Inflammatory macrophage treated with lipopolysaccharide for 4 hours (primary cell): ENCODE results near the gene DRGX.

Source experiments
- DNase-seq: peaks from one replicate; pipeline ENCODE4 v3.0.0-alpha.2; 2020

DRGX gene

DNA sequence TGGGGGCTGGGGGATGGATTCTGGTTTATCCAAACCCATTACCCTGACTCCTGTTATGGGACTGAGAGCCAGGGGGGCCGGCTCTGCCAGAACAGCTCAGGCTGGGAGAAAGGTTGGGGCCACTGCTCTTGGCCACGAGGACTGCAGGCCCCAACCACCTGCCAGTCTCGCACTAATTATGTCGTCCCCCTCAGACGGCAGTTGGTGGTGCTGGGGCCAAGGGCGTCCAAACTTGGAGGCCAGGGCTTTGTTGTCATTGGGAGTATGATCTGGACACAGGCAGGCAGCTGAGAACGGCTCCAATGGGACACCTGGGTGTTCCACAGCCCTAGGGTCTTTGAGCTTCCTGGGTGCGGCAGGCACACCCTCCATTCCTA is 34.7 kb downstream of the DRGX start:
- no peak for DNase-seq

DNA sequence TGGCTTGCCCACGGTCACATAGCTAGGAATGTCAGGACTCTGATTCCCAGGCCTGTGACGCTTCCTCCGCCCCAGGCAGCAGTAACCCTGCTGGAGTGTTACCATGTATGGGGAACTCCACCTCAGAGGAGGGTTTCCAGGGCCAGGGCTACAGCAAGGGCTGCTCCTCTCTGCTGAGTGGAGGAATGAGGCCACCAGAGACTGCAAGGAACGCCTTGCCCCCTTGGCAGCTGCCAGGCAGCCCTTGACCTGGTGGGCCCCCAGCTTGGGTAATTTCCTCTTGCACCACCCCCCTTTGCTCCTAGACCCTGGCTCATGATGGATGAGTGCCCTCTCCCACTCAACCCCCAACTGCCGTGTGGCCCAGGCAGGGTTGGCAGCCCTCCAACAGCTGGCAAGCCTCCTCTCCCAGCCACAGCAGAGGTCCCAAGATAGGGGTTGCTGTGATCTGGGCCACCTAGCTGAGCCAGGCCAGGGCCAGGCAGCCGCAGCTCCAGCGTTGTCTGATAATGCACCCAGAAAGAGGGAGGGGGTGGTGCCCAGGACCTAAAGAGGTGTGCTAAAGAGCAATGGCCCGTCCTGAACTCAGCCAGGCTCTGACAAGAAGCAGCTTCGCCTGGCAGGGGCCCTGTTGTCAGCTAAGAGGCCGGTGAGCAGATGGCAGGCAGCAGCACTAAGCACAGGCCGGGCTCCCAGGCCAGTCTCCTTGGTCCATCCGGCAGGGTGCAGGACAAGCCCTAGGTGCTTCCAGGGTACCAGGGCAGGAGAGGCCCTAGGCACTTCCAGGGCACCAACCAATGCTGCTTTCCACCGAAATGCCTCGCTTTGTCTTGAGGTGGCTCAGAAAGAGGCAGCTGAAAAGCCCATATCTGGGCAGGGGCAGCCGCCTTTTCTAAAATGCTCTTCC is 35.4 kb downstream of the DRGX start:
- DNase-seq = peak; percentile 72

GRCh38 chr10:49359349-49360270 is 36.3 kb downstream of the DRGX start:
- no peak for DNase-seq

DNA sequence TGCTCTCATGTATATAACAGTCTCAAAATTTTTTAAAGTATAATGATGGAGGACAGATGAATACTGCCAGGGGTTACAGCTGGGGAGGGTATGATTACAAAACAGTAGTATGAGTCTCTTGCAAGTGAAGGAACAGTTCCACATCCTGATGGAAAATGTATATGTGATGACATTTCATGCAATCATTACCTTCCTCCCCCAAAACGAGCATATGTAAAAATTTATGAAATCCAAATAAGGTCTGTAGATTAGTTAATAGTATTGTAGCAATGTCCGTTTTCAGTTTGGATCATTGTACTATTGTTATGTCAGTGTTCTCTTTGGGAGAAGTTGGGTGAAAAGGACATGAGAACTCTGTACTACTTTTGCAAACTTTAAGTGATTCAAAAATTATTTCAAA is 38.0 kb downstream of the DRGX start:
- DNase-seq = peak; percentile 86

GRCh38 chr10:49356944-49357343 is 38.9 kb downstream of the DRGX start:
- peak; percentile 80 for DNase-seq

GRCh38 chr10:49356181-49356580 is 39.7 kb downstream of the DRGX start:
- DNase-seq = no peak

DNA sequence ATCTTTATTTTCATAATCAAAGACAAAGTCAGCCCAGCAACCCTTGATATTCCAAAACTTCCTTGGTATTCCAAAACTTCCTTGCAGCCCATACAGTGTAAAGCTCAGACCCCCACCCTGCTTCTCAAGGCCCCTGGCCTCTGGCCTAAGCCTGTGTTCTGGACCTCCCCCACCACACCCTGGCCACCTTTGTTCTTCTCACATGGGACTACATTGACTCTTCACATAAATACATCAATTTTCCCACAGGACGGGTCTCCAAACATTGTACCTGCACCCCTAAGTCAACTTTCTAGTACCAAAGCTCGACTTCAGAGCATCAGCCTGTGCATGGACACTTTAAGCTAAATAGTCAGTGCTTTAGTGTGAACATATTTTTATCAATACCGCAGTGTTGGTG is 40.7 kb downstream of the DRGX start:
- no peak for DNase-seq

DNA sequence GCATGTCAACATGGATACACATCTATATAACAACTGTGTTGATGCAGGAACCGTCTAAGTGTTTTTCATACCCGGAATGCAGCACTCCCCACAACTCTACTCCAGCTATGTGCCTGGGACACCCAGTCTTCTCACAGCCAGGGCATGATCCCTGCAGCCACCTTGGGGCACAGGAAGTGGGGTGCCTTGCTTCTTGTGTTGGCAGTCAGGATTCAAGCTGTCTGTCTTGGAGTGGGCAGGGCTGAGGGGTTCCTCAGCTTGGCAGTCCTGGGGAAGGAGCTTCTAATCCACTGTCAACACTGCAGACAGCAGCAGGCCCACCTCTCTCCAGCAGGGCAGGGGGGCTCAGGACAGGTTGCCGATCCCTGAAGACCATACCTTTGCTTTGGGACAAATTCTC is 41.3 kb downstream of the DRGX start:
- DNase-seq = no peak

DNA sequence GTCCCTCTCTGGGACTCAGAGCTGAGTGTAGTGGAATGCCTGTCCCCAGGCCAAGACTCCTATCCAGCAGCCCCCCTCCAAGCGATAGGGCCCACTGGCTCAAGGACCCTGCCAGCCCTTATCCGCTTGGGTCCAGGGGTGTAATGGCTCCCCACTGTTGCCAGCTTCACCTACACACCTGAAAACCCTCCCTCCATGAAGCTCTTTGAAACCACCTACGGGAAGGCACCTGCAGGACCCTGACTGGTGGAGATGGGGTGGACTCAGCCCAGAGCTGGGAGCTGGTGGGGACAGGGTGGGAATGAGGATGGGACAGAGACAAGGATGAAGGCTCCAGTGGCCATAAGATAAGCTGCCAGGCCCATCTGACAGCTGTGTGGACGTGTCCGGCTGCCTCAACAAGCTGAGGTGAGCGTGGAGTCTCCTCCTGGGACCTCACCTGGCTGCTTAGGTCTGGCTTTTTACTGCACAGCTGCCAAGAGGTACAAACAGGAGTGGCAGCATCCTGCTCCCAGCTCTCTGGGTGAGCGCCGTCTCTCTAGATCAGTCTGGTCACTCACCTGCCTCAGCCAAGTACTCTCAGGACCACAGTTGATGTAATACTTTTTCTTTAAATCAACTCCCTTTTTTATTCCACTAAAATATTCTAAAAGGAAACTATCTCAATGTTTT is 41.9 kb downstream of the DRGX start:
- no peak for DNase-seq

DNA sequence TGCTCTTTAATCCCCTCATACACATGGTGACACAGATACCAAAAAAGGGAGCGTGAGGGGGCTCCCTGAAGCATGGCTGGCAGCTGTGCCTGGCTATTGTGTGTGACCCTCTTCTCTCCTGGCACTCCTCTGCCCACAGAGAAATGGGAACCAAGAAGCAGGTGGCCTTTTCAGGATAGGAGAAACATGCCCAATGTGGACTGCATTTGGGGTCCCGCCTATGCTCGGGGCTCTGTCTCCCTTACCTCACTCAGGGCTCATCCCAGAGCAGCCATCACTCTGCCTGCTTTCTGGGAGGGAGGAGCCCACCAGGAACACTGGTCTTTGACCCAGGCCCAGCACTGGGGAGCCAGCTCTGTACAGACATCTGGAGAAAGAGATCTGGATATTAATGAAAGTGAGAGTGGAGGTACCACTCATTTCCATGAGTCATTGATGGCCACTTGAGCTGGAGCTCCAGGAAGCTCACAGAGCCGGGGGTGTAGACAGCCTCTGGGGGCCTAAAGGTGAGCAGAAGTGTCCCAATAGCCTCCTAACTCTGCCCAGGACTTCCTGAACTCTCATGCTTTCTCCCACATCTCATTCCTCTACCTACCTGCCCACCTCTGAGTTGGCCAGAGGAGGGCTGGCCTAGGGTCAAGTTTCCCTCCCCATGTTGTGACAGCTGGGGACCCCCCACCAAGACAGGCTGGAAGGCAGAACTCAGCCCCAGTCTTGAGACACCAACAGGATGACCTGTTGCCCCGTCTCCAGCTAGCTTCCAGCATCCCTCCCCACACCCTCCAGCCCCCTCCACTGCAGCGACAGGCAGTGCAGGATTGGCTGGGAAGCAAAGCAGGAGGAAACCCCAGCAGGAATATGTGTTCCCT is 42.6 kb downstream of the DRGX start:
- no peak for DNase-seq

DNA sequence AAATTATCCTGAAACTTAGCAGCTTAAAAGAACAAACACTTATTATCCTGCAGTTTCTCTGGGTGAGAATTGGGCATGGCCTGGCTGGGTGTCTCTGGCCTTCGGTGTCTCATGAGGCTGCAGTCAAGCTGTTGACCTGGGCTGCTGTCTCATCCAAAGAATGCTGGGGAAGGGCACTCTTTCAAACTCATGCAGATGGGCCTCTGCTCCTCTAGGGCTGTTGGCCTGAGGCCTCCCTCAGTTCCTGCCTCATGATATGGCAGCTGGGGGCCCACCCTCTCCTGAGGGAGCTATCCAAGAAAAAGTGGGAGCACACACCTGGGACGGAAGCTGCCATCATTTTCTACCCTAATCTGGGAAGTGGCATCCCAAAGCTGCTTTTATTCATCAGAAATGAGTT is 43.6 kb downstream of the DRGX start:
- no peak for DNase-seq

DNA sequence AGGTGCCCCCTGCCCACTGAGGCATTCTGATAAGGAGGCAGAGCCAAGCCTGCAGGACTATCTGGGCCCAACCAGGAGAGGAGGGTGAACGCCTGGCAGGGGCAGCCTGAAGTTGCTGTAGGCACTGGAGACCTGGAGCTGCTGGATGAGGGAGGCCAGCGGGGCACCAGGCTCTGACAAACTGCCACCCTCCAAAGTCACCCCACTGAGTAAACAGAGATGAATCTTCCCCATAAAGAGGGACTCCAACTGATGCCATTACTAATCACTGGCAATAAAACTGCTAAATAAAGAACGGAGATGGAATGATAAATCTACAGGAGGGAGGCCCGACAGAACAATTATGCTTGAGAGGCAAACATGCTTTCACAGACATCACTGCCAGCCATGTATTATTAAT is 44.2 kb downstream of the DRGX start:
- DNase-seq = no peak

GRCh38 chr10:49350846-49351532 is 44.9 kb downstream of the DRGX start:
- peak; percentile 88 for DNase-seq

DNA sequence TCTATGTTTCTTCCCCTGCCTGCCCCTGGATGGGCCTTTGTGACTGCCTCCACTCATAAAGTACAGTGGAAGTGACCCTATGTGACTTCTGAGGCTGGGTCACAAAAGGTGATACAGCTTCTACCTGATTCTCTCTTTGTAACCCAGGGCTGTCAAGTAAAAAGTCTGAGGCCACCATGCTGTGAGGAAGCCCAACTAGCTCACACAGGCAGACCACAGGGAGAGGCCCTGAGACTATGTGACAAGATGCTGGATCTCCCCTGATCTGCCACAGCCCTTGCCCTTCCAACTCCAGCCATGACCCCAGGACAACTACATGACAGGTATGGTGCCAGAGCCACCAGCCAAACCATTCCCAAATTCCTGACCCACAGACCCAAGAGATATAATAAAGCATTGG is 45.8 kb downstream of the DRGX start:
- no peak for DNase-seq

DNA sequence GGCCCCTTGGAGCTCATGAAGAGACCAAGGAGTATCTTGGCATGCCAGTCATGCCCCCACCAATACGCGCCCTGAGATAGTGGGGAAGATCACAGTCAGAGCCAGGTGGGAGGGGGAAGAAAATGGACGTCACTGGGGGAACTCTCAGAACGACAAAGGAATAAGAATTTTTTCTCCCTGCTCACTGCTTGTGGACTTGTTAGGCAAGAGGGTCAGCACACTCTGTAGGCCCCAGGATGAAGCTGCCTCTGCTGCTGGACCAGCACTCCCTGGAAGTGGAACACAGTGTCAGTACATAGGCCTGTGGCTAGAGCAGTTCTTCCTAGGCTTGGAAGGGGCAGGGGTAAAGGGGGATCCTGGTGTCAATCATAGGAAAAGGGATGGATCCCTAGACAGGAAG is 46.5 kb downstream of the DRGX start:
- no peak for DNase-seq

DNA sequence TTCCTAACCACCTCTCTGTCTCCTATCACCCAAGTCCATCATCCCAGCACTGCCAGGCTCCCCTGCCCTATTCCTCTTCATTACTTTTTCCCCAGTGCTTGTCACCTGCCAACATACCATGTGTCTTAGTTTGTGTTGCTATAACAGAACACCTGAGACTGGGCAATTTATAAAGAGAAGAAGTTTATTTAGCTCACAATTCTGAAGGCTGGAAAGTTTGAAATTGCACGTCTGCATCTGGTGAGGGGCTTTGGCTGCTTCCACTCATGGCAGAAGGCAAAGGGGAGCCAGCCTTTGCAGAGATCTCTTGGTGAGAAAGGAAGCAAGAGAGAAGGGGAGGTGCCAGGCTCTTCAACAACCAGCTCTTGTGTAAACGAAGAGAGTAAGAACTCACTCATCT is 47.3 kb downstream of the DRGX start:
- no peak for DNase-seq

DNA sequence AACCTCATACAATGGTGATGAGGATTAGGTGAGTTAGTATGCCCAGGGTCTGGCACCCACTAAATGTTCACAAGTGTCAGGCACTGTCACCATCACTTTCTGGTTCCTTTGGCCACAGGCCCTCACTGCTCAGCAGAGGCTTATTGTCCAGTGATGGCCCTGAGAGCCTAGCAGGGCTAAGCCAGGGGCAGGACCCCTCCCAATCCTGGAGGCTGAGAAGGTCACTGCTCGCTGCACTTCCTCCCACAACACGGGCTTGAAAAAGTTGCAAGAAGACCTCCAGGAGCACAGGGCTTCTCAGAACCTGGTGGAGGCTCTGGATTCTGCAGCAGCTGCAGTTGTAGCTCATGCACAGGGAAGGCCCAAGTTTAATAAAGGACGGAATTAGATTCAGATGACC is 48.1 kb downstream of the DRGX start:
- no peak for DNase-seq

DNA sequence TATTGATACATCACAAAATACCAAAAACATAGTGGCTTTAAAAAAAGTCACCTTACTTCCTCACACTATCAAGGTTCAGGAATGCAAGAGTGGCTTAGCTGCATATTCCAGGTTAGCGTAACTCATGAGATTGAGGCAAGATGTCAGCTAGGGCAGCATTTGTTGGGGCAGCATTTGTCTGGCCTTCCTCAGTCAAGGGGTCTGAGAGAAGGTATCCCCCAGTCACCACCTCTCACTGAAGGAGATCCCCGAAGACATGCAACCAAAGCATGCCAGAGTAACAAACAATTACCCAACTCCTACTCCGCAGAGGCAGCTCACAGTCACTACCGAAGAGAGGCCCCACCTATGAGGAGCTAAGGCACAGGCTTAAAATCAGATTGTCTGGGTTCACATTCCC is 48.5 kb downstream of the DRGX start:
- no peak for DNase-seq

GRCh38 chr10:49344840-49345239 is 51.0 kb downstream of the DRGX start:
- DNase-seq = peak; percentile 60

- DNase-seq = no peak
These were observed 57.3 kb downstream of the DRGX start for GRCh38 chr10:49338604-49339003.

DNA sequence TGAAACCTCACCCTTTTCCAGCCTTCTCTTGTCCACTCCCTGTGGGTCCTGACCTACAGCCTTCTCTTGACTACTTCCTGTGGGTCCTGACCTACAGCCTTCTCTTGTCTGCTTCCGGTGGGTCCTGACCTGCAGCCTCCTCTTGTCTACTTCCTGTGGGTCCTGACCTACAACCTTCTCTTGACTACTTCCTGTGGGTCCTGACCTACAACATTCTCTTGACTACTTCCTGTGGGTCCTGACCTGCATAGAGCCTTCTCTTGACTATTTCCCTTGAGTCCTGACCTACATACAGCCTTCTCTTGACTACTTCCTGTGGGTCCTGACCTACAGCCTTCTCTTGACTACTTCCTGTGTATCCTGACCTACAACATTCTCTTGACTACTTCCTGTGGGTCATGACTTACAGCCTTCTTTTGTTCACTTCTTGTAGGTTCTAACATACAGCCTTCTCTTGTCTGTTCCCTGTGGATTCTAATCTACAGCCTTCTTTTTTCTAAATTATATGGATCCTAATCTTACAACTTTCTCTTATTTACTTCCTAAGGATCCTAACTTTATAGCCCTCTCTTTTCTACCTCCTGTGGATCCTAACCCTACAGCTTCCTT is 60.4 kb downstream of the DRGX start:
- no peak for DNase-seq
